Measurements from ENCODE around the gene IKZF3. TPM values are rescaled to one million over a fixed set of nuclear protein-coding genes. Genes with fewer than 3 reads are reported as not detected.

IKZF3 gene
- not detected in 2 replicates for polyA plus RNA-seq (2012; rRNA removed)
- polyA plus RNA-seq (2012; cell fraction: cytosol; rRNA removed), result not detected in 2 replicates
- polyA plus RNA-seq (2012; cell fraction: nucleus; rRNA removed), result not detected in 2 replicates

GRCh38 chr17:39863918-39864746 is at the start of gene IKZF3:
TSS of gene IKZF3 (minus strand) at chr17:39864312. CDS start at chr17:39864126, 186 bp downstream.
- TF ChIP-seq RAD21 (IDR thresholded peaks at IDR 0.05; ENCODE audit: low read length), result peak; percentile 37
- peak; percentile 84 for TF ChIP-seq MAX (IDR thresholded peaks at IDR 0.05; ENCODE audit: low read depth)
- TF ChIP-seq NRF1 (IDR thresholded peaks at IDR 0.05; ENCODE audit: low read depth, low read length), result no peak
- TF ChIP-seq RFX5 (IDR thresholded peaks at IDR 0.05; ENCODE audit: low read length), result no peak
- TF ChIP-seq EZH2phosphoT487 (IDR thresholded peaks at IDR 0.05; ENCODE audit: borderline replicate concordance, low read depth), result peak; percentile 81
- no peak for TF ChIP-seq USF2 (IDR thresholded peaks at IDR 0.05; ENCODE audit: borderline replicate concordance, low read depth, low read length)
- no peak for TF ChIP-seq NFIC (IDR thresholded peaks at IDR 0.05; ENCODE audit: borderline replicate concordance)
- Histone ChIP-seq H3K36me3 (replicated peaks in 1 of 2; ENCODE audit: control insufficient read depth in 1 of 2, insufficient read depth in 2 of 2, low read length in 1 of 2) (no peaks in the 10 kb centered on the region), H3K9ac (no peak within 1 kb of the TSS), H3K27ac (ENCODE audit: low read depth in 2 of 2, low read length in 1 of 2) (no peak within 1 kb of the TSS), H3K4me3 (ENCODE audit: low read depth in 2 of 2, low read length in 1 of 2) (0 out of 4 replicates have a peak within 1 kb of the TSS, but pooled peaks of 1 of the 2 experiments have one; percentile 19), H3K9me3 (peaks cover 5% of the 10 kb centered on the region; the same call in 1 of the 2 replicates), H3K4me2 (peak within 1 kb of the TSS; percentile 65), H3K4me1 (ENCODE audit: control insufficient read depth in 1 of 2, insufficient read depth in 2 of 2, low read depth in 1 of 2, low read length in 1 of 2) (no peaks in the 10 kb centered on the region; a peak in 1 of 4 replicates), H3K27me3 (ENCODE audit: insufficient read depth) (peaks cover 82% of the 10 kb centered on the region), H3K79me2 (ENCODE audit: insufficient read depth) (no peaks in the 10 kb centered on the region), H3F3A (replicated peaks; ENCODE audit: insufficient read depth) (no peaks in the 10 kb centered on the region), H2AFZ (ENCODE audit: low read depth) (no peak within 1 kb of the TSS; the same call in 1 of the 2 replicates), H4K20me1 (ENCODE audit: insufficient read depth) (no peaks in the 10 kb centered on the region), H3K9me2 (no peaks in the 10 kb centered on the region)
- peak; percentile 78 for DNase-seq
- WGBS (ENCODE audit: low lambda C conversion rate), result 5% methylated on average over 45 of the region's 50 CpGs
- POLR2A ChIA-PET, result no interaction called here
- CTCF ChIA-PET, result interaction anchor here (0.7 to 1.7 kb wide), 4 partner anchors 9 to 242 kb away, joined by 3 to 5 read pairs (median 3); no protein-coding TSS in a partner anchor

GRCh38 chr17:39908789-39909352 is 44.8 kb upstream of the IKZF3 start:
- Histone ChIP-seq H3K27ac (ENCODE audit: low read depth in 2 of 2, low read length in 1 of 2) (no peak overlapping the region), H2AFZ (ENCODE audit: low read depth) (no peak overlapping the region), H4K20me1 (ENCODE audit: insufficient read depth) (no peaks in the 10 kb centered on the region), H3K9ac (no peak overlapping the region), H3K27me3 (ENCODE audit: insufficient read depth) (no peaks in the 10 kb centered on the region), H3F3A (replicated peaks; ENCODE audit: insufficient read depth) (no peaks in the 10 kb centered on the region), H3K36me3 (replicated peaks in 1 of 2; ENCODE audit: control insufficient read depth in 1 of 2, insufficient read depth in 2 of 2, low read length in 1 of 2) (peaks cover 0 to 6% of the 10 kb centered on the region in 2 experiments), H3K4me1 (ENCODE audit: control insufficient read depth in 1 of 2, insufficient read depth in 2 of 2, low read depth in 1 of 2, low read length in 1 of 2) (no peaks in the 10 kb centered on the region), H3K9me3 (no peaks in the 10 kb centered on the region), H3K79me2 (ENCODE audit: insufficient read depth) (no peaks in the 10 kb centered on the region), H3K4me2 (no peak overlapping the region), H3K4me3 (ENCODE audit: low read depth in 2 of 2, low read length in 1 of 2) (no peak overlapping the region), H3K9me2 (no peaks in the 10 kb centered on the region)
- POLR2A ChIA-PET, result no interaction called here
- no peak for DNase-seq
- 80% methylated on average over 6 of the region's 6 CpGs for WGBS (ENCODE audit: low lambda C conversion rate)
- no peak for TF ChIP-seq YY1 (IDR thresholded peaks at IDR 0.05; ENCODE audit: low read depth)
- no peak for TF ChIP-seq SMC3 (IDR thresholded peaks at IDR 0.05; ENCODE audit: low read depth, low read length)
- no peak for TF ChIP-seq EP300 (IDR thresholded peaks at IDR 0.05; ENCODE audit: borderline replicate concordance in 1 of 2, low read depth in 1 of 2, low read length in 1 of 2)
- TF ChIP-seq USF2 (IDR thresholded peaks at IDR 0.05; ENCODE audit: borderline replicate concordance, low read depth, low read length), result no peak
- no peak for TF ChIP-seq ELF1 (IDR thresholded peaks at IDR 0.05)
- no peak for TF ChIP-seq TCF12 (IDR thresholded peaks at IDR 0.05)
- no peak for TF ChIP-seq PBX3 (IDR thresholded peaks at IDR 0.05)
- no peak for TF ChIP-seq TEAD4 (IDR thresholded peaks at IDR 0.05; ENCODE audit: borderline replicate concordance, insufficient read depth)
- CTCF ChIA-PET, result interaction anchor here (0.8 to 1.3 kb wide), 2 partner anchors 13 to 71 kb away, joined by 3 to 4 read pairs; partner anchors contain the start of gene PSMD3

All from SK-N-SH (cell line).